Kasumi-1 (cell line): Measurements from ENCODE around the gene SLC35C1.

Source experiments
- DNase-seq, 2 experiments: peaks; one replicate each; lab custom pipeline; 2025; lab: John Stamatoyannopoulos, UW

The SLC35C1 gene

DNA sequence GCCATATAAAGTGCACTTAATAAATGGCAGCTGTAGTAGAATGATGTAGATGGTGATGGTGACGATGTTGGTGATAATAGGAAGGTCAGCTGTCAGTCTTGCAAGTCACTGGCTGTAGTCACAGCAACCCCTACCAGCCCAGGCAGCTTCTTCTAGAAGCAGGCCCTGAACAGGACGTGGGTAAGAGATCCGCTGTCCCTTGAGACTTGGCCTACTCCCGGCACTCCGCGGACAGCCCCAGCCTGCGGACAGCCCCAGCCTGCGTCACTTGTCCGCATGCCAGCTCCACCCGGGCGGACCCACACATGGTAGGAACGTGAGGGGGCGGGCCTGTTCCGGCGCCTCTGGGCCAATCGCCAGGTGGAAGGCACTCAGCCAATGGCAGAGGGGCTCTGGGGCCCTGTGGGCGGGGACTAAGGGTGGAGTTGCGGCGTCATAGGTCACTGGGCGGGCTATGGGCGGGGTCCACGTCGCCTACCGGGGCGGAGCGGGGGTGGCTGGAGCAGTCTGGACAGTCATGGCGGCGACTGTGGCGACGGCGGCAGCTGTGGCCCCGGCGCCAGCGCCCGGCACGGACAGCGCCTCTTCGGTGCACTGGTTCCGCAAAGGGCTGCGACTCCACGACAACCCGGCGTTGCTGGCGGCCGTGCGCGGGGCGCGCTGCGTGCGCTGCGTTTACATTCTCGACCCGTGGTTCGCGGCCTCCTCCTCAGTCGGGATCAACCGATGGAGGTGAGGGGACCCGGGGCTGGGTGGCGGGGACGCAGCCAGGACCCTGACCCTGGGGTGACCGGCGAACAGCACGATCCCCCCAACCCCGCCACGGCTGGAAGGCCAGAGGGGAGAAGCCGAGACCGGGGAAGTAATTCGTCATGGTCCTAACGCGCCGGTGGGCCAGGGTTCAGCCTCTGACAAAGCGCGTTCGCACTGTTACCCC is 42.3 kb downstream of the SLC35C1 start, which contains the start of gene CRY2:
TSS of gene CRY2 (plus strand) at position 502 of the 937 bp plus-strand sequence. CDS start at position 518, 16 bp downstream.
- peak; percentile 84 to 94 for DNase-seq

DNA sequence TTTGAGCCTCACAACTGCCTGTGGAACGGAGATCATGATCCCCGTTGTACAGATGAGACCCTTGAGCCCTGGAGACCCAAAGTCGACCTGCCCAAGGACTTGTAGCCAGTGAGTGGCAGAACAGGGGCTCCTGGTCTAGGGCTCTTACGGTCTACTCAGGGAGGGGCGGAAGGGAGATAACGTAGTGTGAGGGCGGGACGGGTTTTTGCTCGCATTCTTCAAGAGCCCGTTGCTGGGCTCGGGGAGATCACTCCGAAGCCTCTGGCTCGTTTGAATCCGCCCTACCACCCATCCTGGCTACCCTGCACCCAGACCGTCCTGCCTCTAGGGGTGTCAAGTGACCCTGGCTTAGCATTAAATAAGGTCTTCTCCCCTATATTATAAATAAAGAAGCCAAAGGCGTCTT is 43.0 kb downstream of the SLC35C1 start:
- DNase-seq: peak; percentile 65 to 76

DNA sequence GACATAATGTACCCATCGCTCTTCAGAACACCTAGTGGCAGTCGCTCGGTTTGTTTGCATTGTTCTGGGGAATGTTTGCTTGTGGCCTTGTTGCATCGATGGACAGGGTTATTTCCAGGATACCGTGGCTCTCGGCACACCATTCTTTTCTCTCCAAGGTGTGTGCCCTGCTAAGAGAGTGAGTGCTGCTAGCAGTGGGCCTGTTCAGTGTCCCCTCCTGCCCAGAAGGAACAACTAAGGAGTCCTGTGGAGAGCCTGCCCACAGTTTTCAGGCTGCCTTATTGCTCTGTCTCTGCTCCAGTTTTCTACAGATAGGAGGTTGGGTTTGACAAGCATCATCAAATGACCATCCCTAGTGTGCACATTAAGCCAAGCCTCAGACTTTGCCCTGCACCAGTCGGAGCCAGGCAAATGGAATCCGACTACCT is 43.7 kb downstream of the SLC35C1 start:
- no peak for DNase-seq

DNA sequence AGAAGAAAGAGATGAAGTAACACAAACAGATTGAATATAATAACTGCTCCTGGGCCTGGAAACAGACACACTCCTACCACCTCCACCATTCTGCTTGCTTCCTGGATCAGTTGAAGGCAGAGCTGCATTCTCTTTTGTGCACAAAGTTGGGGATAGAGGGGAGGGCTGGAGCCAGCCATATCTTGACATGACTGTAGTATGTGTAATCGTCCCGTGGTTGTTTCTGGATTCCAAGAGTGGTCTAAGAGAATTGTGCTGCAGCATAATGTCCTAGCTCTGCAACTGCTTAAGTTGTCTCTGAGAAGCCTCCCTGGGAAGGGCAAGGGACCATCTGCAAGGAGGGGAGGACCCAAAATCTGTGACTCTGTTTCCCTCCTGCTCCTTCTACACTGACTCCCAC is 45.5 kb downstream of the SLC35C1 start:
- DNase-seq: no peak

DNA sequence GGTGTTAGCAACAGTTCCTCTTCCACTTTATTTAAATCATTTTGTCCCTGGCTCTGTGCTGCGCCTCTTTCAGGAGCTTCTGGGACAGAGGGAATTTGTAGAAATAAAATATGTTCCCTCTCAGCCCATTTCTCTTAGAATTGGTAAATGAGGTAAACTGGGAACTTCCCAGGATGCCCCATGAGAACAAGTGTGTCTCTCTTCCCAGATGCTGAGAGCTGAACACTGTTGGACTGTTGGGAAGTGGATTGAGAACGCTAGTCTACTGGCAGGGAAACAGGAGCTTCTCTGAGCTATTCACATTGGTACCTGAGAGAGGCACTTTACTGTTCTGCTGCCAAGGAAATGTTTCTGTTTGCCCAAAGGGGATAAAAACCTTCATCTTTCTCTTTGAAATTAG is 46.3 kb downstream of the SLC35C1 start:
- DNase-seq: no peak

DNA sequence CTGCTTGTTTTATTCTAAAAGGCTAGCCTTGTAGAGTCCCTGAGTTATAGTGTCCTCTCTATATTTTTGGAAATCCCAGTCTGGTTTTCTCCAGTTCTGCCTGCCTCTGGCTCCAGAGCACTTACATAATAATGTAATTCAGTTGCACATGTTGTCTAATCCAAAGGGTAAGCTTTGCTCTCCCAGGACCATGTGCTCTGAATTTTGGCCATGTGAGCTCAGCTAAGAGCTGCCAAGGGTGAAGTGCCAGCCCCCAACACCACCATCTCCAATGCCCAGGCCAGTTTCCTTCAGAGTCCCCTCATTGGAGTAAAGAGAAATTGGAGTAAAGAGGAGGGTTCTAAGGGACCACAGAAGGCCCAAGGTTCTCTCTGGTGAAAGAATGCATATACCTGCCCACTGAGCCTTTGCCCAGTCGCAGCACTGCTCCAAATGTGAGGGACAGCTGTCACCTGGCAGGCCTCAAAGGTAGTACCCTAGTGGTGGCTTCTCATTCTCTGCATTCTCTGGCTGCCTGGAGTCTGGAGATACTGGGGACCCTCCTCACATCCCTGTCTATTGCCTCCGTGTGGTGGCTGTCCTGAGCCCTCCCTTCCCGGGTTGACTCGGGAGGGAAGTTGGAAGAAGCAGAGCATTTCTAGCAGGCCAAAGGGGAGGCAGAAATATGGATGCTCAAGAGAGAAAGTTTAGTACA is 47.2 kb downstream of the SLC35C1 start:
- DNase-seq: no peak

DNA sequence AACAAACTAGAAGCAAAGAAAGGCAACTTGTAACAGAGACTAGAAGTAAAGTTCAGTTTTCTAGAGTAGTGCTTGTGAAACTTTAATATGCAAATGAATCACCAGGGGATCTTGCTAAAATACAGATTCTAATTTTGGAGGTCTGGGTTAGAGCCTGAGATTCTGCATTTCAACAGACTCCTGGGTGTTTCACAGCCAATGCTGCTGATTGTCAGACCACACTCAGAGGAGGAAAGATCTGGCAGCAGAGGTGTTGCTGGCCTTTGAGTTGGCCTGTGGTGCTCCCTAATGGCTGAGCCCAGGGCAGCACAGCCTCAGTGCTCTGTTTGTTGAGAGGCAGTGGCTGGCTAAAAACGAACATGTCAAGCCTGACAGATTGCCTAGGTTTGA is 47.8 kb downstream of the SLC35C1 start:
- DNase-seq: no peak

DNA sequence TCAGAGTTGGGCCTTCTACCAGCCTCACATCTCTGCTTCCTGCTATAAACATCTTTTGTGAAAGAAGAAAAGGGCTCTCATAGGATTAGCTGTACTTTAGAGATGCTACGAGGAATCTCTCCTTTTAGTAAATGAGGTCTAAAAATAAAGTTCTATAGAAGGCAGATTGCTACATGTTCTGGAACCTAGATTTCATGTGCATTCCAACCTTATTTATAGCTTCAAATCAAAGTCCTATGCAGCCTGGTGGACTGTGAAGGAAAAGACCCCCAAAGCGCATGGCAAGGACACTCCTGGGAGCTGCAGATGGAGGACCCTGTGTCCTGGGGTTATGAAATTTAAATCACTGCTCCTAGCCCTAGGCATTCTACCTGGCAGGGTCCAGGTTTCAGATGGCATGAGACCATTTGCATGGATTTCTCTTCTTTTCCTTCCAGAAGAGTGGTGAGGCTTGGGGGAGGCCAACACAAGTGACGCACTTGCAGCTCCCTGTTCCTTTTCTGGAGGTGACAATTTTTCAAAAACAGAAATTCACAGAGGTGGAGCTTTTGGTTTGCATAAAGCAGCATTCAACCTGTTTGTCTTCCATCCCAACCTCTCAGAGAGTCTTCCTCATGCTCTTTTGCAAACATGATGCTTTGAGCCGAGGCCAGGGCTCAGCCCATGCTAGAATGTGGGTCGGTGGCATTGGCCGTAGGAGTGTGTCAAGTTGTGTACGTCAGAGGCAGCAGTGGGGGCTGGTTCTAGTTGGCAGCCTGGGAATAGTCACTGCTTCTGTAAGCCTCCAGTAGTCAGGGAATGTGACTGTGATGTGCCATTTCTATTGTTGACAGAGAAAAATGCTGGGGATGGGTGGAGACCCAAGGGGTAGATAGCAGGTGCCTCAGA is 48.6 kb downstream of the SLC35C1 start:
- no peak for DNase-seq

DNA sequence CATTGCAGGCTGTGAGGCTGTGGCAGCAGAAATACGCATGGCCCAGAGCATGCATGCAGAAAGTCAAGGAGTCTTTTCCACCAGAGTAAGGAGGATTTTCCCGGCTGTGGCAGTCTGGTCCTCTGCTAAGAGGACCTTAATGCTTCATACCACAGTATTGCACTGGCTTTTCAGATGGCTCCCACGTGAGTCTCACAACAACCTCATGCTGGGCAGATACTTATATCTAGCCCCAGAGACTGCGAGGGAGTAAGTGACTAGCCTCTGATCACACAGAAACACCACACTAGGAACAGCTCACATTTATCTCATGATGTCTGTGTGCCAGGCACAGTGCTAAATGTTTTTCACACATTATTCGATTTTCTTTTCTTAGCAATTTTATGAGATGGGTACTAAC is 50.4 kb downstream of the SLC35C1 start:
- no peak for DNase-seq

DNA sequence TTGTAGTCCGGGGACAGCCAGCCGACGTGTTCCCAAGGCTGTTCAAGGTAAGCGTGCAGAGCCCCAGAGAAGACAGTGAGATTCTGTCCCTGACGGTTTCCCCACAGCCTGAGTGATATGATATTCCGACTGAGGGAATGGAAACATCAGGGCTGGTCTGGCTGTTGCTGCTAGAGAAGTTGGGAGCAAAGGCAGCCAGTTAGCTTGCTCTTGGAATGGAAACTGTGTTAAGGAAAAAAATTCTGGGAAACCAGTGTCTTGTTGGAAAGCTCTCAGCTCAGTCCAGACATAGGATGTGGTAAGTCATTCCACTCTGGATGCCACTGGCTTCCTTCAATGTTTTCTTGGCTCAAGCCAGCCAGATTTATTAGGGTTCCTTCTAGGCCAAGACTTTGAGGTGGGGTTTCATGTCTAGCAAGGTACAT is 51.1 kb downstream of the SLC35C1 start:
- no peak for DNase-seq

DNA sequence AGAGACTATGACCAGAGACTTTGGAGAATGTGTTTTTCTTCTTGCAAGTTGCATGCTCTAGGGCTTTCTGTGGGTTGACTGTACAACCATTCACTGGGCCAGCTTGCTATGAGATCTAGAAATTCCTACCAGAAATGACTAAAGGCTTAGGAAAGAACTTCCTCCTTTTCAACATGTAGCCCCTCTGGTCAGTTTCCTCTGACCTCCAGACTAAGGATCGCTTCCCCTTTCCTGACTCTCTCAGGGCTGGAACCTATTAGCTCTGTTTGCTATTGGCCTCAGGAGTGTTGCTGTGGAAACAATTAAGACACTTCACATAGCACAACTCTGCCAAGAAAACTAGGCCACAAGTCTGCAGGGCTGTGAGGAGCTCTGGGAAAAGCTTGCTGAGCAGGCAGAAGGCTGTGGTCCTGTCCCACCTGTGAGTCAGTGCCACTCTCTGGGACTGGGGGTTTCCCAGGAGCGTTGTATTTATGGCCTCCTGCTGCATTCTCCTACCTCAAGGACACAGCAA is 53.1 kb downstream of the SLC35C1 start:
- peak in 1 of 2 experiments; percentile 8 for DNase-seq

DNA sequence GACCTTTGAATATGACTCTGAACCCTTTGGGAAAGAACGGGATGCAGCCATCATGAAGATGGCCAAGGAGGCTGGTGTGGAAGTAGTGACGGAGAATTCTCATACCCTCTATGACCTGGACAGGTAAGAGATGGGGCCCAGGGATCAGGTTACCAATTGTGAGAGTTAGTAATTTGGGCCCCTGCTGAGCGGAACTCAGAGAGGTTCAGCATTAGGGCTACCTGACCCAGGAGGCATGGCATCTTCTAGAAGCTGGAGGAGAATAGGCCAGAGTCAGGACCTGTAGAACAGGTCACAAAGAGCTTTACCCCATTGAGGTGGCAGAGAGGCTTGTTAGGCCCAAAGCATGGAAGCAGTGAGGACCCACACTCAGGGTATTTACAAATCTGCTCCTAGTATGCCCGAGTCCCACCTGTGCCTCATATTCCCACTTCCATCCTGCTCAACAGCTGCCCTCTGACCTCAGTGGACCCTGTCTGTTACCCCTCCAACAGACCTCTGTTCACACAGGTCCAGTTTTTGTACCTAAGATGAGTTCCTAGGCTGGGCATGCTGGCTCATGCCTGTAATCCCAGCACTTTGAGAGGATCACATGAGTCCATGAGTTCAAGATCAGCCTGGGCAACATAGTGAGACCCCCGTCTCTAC is 53.9 kb downstream of the SLC35C1 start:
- DNase-seq: no peak

DNA sequence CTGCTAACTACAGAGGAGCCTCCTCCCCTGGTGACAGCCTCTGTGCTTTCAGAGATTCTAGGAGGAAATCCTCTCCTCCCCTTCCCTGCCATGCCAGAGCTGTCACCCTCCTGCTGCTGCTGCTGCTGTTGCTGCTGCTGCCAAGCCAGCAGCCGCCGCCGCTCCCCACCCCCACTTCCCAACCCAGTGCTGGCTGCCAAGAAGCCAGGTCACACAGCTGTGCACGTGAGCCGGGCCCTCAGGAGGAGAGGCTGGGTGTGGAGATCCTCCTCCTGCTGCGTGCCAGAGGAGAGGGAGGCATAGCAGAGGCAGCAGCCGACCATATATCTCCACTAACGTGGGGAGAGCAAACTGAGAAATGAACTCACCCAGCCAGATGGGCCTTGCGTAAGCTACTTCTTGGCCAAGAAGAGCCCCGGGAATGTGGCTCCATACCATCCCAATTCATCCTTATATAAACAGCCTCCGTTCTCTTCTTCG is 54.8 kb downstream of the SLC35C1 start:
- no peak for DNase-seq

DNA sequence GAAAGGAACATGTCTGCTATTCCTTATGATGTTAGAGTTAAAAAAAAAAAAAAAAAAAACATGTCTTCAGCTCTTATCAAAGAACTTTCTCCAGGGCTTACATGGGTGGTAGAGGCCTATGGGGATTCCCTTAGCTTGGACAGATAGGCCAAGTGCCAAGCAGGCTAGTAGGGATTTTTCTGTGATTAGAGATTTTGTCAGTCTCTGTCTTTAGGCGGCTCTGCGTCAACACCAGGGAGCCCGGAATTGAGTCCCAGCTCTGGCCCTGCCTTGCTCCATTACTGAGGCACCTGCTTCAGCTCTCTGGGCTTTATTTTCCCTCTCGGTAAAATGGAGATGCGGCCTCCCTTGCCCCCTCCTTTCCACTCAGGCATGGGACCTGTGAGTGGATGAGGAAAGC is 55.4 kb downstream of the SLC35C1 start:
- no peak for DNase-seq

DNA sequence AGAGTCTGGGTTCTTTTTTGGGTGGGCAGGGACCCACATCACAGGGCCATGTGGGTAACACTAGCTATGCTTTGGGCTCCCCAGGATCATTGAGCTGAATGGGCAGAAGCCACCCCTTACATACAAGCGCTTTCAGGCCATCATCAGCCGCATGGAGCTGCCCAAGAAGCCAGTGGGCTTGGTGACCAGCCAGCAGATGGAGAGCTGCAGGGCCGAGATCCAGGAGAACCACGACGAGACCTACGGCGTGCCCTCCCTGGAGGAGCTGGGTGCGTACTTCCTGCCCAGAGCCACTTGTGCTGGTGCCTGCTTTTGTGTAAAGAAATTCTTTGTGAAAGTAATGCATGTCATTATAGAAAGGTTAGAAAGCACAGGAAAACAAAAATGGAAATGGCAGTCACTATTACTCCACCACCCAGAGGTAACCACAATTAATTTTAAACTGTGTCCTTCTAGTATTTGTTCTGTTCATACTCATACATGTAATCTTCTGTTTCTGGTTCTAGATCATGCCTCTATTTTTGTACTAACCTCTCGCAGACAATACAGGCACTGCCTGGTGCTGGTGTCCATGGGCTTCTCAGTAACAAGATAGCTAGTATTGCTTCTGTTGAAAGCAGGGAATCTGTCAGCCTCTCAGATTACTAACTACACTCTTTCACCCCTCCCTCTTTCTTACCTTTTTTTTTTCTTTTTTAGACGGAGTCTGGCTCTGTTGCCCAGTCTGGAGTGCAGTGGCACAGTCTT is 56.0 kb downstream of the SLC35C1 start:
- no peak for DNase-seq
